Tibial nerve (tissue), 4 donors: ENCODE results near the gene DLGAP1.

Source experiments
- CTCF ChIP-seq, 5 experiments: fragments of 200-600 bp in 3 of 5; fragments of 450-650 bp in 2 of 5; sonication (generic) in 3 of 5; IDR thresholded peaks; one replicate each; pipeline ENCODE4 v1.5.1; 2016 to 2019; ENCODE audit warnings: antibody characterized with exemption in 5 of 5, mild to moderate bottlenecking in 3 of 5, moderate library complexity in 2 of 5
- EP300 ChIP-seq, 2 donors: sonication (generic); formaldehyde crosslinking; IDR thresholded peaks; one replicate each; pipeline ENCODE4 v1.6.1; 2017; ENCODE audit warnings: antibody characterized with exemption in 2 of 2, mild to moderate bottlenecking in 1 of 2
- POLR2A ChIP-seq, 2 donors: fragments of 450-650 bp; IDR thresholded peaks; one replicate each; pipeline ENCODE4 v1.6.1; 2017; ENCODE audit warnings: antibody characterized with exemption in 2 of 2, mild to moderate bottlenecking in 2 of 2, moderate library complexity in 2 of 2

GRCh38 chr18:3796434-3796833 is 658.7 kb downstream of the DLGAP1 start:
- no peak for TF ChIP-seq CTCF (IDR thresholded peaks at IDR 0.05)
- no peak for TF ChIP-seq EP300 (IDR thresholded peaks at IDR 0.05)
- no peak for TF ChIP-seq POLR2A (IDR thresholded peaks at IDR 0.05)
